ENCODE data around the gene C4BPB. TPM values are rescaled to one million over a fixed set of nuclear protein-coding genes. Genes with fewer than 3 reads are reported as not detected.

C4BPB gene
- total RNA-seq, 1 donor from 2014 or later: not detected

DNA sequence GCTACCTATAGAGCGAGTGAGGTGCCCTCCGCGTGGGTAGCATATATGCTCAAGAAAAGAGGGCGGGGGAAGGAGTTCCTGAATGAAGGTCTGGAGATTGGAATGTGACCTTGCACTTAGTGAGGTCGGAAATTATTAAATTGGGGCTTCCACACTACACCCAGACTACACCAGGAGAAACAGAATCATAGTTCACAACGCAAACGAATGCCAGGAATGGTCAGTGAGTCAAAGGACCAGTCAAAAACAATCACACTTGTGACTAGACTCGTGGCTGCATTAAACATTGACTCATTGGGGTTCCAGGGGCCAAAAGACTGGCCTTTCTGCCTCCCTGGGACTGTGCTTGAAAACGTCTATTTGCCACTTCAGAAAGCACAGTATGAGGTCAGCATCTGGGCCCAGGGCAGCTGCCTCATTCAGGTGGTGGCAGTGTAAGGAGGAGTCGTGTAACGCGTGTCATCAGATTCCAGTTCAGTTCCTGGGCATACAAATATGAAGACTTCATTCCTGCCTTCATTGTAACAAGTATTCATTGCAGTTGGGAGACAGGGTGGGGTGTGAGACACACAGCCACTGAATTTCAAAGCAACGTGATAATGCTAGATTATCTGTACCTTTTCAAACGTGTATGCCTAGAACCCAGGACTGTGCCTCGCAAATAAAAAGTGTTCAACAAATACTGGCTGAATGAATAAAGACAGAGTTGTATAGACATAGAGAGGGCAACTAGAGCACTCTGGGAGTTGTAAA, 37.3 kb upstream of the C4BPB start, which contains the start of gene YOD1:
Gene YOD1, minus strand, starts transcription at position 18 of the 753 bp plus-strand sequence. CDS start 178 bp downstream, outside the sequence.
- TF ChIP-seq, protein P1, sequence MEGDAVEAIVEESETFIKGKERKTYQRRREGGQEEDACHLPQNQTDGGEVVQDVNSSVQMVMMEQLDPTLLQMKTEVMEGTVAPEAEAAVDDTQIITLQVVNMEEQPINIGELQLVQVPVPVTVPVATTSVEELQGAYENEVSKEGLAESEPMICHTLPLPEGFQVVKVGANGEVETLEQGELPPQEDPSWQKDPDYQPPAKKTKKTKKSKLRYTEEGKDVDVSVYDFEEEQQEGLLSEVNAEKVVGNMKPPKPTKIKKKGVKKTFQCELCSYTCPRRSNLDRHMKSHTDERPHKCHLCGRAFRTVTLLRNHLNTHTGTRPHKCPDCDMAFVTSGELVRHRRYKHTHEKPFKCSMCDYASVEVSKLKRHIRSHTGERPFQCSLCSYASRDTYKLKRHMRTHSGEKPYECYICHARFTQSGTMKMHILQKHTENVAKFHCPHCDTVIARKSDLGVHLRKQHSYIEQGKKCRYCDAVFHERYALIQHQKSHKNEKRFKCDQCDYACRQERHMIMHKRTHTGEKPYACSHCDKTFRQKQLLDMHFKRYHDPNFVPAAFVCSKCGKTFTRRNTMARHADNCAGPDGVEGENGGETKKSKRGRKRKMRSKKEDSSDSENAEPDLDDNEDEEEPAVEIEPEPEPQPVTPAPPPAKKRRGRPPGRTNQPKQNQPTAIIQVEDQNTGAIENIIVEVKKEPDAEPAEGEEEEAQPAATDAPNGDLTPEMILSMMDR (IDR thresholded peaks at IDR 0.05; ENCODE audit: insufficient read depth, low read length, poor library complexity, severe bottlenecking): no peak
- Histone ChIP-seq H3K27me3 (ENCODE audit: control insufficient read depth, insufficient read depth, low read length) (no peaks in the 10 kb centered on the region), H3K4me3 (ENCODE audit: low read depth, low read length) (peak within 1 kb of the TSS; percentile 59), H3K36me3 (ENCODE audit: control insufficient read depth, insufficient read depth, low read length) (peaks cover 2% of the 10 kb centered on the region)
- DNase-seq (ENCODE audit: low read depth): peak; percentile 76

DNA sequence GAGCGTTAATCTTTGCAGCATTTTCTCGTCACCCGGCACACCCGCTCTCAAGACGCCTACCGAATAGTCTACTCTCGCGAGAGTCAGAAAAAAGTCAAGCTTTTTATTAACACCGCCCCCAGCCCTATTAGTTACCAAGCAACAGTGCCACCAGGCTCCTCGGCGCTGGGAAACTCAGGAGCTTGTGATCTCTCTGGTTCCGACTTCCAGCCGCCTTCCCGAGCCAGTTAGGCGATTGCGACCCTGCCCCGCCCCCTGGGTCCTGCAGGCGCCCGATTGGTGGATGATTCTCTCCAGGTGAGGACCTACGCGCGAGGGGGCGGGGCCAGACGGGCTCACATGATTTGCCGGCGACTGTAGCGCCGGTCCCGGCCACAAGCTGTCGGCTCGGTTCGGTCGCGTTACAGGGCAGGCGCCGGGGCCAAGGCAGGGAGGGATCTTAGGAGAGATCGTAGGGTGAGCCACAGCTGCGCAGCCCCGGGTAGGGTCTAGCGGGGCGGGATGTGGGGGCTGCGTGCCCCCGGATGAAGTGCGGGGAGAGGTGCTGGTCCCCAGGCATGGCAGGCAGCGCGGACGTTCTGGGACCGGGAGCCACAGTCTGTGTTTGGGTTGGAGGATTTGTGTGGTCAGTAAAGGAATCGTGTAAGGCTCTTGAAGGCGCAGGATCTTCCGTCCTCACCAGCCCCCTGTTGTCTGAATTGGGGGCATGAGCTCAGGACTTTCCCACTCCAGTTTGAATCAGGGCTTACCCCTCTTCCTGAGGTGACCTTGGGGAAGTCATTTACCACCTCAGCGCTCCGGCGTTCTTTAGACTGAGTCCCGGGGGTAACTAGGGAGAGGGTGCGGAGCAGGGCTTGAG, 35.5 kb upstream of the C4BPB start, which contains the start of gene PFKFB2:
Gene PFKFB2, plus strand, starts transcription at position 365 of the 859 bp plus-strand sequence. CDS start 1,443 bp downstream, outside the sequence.
- TF ChIP-seq, protein P1 (IDR thresholded peaks at IDR 0.05; ENCODE audit: insufficient read depth, low read length, poor library complexity, severe bottlenecking): peak; percentile 16
- peaks cover 2% of the 10 kb centered on the region for H3K36me3 ChIP-seq (ENCODE audit: control insufficient read depth, insufficient read depth, low read length)
- peak within 1 kb of the TSS; percentile 55 for H3K4me3 ChIP-seq (ENCODE audit: low read depth, low read length)
- DNase-seq (ENCODE audit: low read depth): peak; percentile 97
- H3K27me3 ChIP-seq (ENCODE audit: control insufficient read depth, insufficient read depth, low read length): no peaks in the 10 kb centered on the region

DNA sequence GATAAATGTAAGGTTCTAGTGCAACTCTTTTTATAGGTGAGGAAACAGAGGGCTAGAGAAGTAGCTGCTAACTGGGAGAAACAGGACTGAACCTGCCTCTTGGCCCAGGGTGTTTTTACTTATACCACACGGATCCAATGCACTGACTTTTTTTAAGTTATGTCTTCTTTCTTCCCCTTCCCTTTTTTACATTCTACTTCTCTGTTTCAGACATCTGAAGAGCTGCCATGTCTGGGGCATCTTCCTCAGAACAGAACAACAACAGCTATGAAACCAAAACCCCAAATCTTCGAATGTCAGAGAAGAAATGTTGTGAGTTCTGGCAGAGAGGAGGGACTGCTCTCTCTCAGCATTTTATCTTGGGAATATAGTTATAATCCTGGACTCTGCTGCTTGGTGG, 34.2 kb upstream of the C4BPB start:
- H3K36me3 ChIP-seq (ENCODE audit: control insufficient read depth, insufficient read depth, low read length): no peaks in the 10 kb centered on the region

DNA sequence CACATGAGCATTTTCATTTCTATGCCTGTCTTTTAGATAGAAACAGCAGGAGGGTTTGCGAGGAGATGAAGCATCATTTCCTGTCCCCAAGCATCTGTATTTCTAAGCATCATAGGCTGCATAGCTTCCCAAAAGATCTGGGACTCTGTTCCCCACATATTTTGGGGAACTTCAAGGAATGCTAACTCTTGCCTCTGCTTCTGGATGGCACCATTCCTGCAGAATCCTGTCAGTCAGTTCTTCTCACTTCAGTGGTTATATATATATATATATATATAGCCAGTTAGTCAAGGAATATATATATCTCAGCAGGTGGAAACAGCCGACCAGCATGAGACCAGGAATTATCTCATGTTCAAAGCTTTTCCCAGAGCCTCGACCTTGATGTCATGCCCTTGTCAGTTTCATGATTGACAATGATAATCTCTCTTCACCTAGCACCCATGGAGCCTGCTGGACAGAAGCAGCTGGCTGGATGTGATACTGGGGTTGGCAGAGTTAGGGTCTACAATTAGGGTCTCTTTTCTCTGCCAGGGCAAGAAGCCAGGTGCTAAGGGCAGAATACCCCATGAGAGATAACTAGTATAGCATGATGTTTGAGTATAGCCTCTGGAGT, 33.2 kb upstream of the C4BPB start:
- H3K4me3 ChIP-seq (ENCODE audit: low read depth, low read length): no peak overlapping the region
- H3K27me3 ChIP-seq (ENCODE audit: control insufficient read depth, insufficient read depth, low read length): no peaks in the 10 kb centered on the region
- TF ChIP-seq, protein P1 (IDR thresholded peaks at IDR 0.05; ENCODE audit: insufficient read depth, low read length, poor library complexity, severe bottlenecking): no peak
- H3K36me3 ChIP-seq (ENCODE audit: control insufficient read depth, insufficient read depth, low read length): no peaks in the 10 kb centered on the region
- DNase-seq (ENCODE audit: low read depth): no peak

More for the DNA sequence above, 34.2 kb upstream of the C4BPB start:
- DNase-seq (ENCODE audit: low read depth): no peak
- TF ChIP-seq, protein P1 (IDR thresholded peaks at IDR 0.05; ENCODE audit: insufficient read depth, low read length, poor library complexity, severe bottlenecking): no peak
- Histone ChIP-seq H3K4me3 (ENCODE audit: low read depth, low read length) (no peak overlapping the region), H3K27me3 (ENCODE audit: control insufficient read depth, insufficient read depth, low read length) (no peaks in the 10 kb centered on the region)

DNA sequence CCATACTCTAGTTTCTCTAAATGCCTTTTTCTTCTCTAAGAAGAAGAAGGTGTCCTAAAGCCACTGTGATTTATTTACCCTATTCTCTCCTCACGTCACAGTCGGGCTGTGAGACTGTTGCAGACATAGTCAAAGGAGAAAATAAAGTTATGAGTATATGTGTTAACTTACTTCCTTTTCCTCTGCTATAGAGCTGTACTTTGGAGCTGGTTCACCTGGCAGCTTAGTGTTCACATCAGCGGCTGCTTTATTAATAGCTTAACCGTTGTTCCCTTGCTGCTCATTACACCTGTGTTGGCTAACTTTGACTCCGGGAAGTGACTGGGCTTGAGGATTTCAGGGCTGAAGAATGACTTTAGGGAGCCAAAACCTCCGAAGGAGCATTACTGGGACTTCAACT, 32.0 kb upstream of the C4BPB start:
- Histone ChIP-seq H3K27me3 (ENCODE audit: control insufficient read depth, insufficient read depth, low read length) (no peaks in the 10 kb centered on the region), H3K4me3 (ENCODE audit: low read depth, low read length) (no peak overlapping the region), H3K36me3 (ENCODE audit: control insufficient read depth, insufficient read depth, low read length) (no peaks in the 10 kb centered on the region)
- no peak for DNase-seq (ENCODE audit: low read depth)
- TF ChIP-seq, protein P1 (IDR thresholded peaks at IDR 0.05; ENCODE audit: insufficient read depth, low read length, poor library complexity, severe bottlenecking): no peak
